OCI-LY3 (cell line): Measurements from ENCODE around the gene RPS3.

Experiments used
- H2AFZ ChIP-seq: fragments of 200-600, 300-600 bp; shearing (Covaris generic); 2 replicates; pipeline ENCODE4 v1.6.0; 2014; ENCODE audit warnings: antibody characterized with exemption, low read depth, low read length
- H3K27ac ChIP-seq: fragments of 200-600, 300-600 bp; sonication (generic); 2 replicates; pipeline ENCODE4 v1.5.1; 2014; ENCODE audit warnings: mild to moderate bottlenecking, low read length, moderate library complexity, mixed read lengths
- H3K27me3 ChIP-seq: fragments of 200-600, 300-600 bp; sonication (generic); 2 replicates; pipeline ENCODE4 v1.6.1; 2014; ENCODE audit warnings: low read depth, low read length, mixed read lengths
- H3K36me3 ChIP-seq: fragments of 200-600, 300-600 bp; sonication (generic); replicated peaks from 2 replicates; pipeline ENCODE3; 2014; ENCODE audit warnings: low read depth, low read length, mixed read lengths
- H3K4me1 ChIP-seq: fragments of 300-600, 200-600 bp; sonication (generic); 2 replicates; pipeline ENCODE4 v1.6.1; 2014; ENCODE audit warnings: low read length, mixed read lengths
- H3K4me2 ChIP-seq: fragments of 200-600, 300-600 bp; sonication (generic); 2 replicates; pipeline ENCODE4 v1.6.1; 2014; ENCODE audit warnings: low read length, mixed read lengths
- H3K4me3 ChIP-seq: fragments of 300-600, 200-600 bp; sonication (generic); 2 replicates; pipeline ENCODE4 v1.5.1; 2014; ENCODE audit warnings: antibody characterized with exemption, mild to moderate bottlenecking, low read length, moderate library complexity
- H3K79me2 ChIP-seq: fragments of 300-600, 200-600 bp; shearing (Covaris generic); 2 replicates; pipeline ENCODE4 v1.6.1; 2014; ENCODE audit warnings: mild to moderate bottlenecking, low read length, mixed read lengths
- H3K9ac ChIP-seq: fragments of 300-600, 200-600 bp; shearing (Covaris generic); 2 replicates; pipeline ENCODE4 v1.6.0; 2014; ENCODE audit warnings: mild to moderate bottlenecking, low read length, moderate library complexity
- H3K9me3 ChIP-seq: fragments of 200-600, 300-600 bp; shearing (Covaris generic); 2 replicates; pipeline ENCODE4 v1.6.1; 2014; ENCODE audit warnings: low read length, mixed read lengths; ENCODE audit not compliant: insufficient read depth
- H4K20me1 ChIP-seq: fragments of 200-600, 300-600 bp; sonication (generic); 2 replicates; pipeline ENCODE4 v1.6.1; 2016; ENCODE audit warnings: low read length, mixed read lengths; ENCODE audit not compliant: insufficient read depth
- CTCF ChIP-seq: fragments of 200-600, 300-600 bp; sonication (generic); IDR thresholded peaks from 2 replicates; pipeline ENCODE4 v1.5.1; 2014; ENCODE audit warnings: antibody characterized with exemption, low read length, low read depth
- EZH2phosphoT487 ChIP-seq: fragments of 200-600 bp; shearing (Covaris generic); IDR thresholded peaks from 2 replicates; pipeline ENCODE4 v1.6.1; 2018; ENCODE audit warnings: antibody characterized with exemption, mixed run types, low read depth

The RPS3 gene

GRCh38 chr11:75436806-75437205 lies 37.5 kb downstream of the RPS3 start:
- Histone ChIP-seq H3K4me1 (no peaks in the 10 kb centered on the region), H3K36me3 (no peaks in the 10 kb centered on the region), H3K4me3 (no peak overlapping the region), H3K27ac (no peak overlapping the region), H3K9me3 (no peaks in the 10 kb centered on the region), H3K79me2 (no peaks in the 10 kb centered on the region), H3K27me3 (peaks cover 24% of the 10 kb centered on the region), H3K9ac (no peak overlapping the region), H3K4me2 (no peak overlapping the region), H2AFZ (no peak overlapping the region), H4K20me1 (no peaks in the 10 kb centered on the region)
- no peak for TF ChIP-seq CTCF
- TF ChIP-seq EZH2phosphoT487, result no peak

GRCh38 chr11:75437966-75438659 lies 38.8 kb downstream of the RPS3 start:
- peaks cover 11% of the 10 kb centered on the region for H3K27me3 ChIP-seq
- H4K20me1 ChIP-seq, result no peaks in the 10 kb centered on the region
- H3K36me3 ChIP-seq, result no peaks in the 10 kb centered on the region
- H3K79me2 ChIP-seq, result no peaks in the 10 kb centered on the region
- no peak overlapping the region for H3K27ac ChIP-seq
- no peaks in the 10 kb centered on the region for H3K4me1 ChIP-seq
- H2AFZ ChIP-seq, result no peak overlapping the region
- H3K9me3 ChIP-seq, result no peaks in the 10 kb centered on the region
- H3K4me2 ChIP-seq, result no peak overlapping the region
- TF ChIP-seq EZH2phosphoT487, result no peak
- no peak for TF ChIP-seq CTCF
- no peak overlapping the region for H3K9ac ChIP-seq
- no peak overlapping the region for H3K4me3 ChIP-seq

- Histone ChIP-seq H3K4me1 (no peaks in the 10 kb centered on the region), H3K27ac (no peak overlapping the region), H3K4me2 (no peak overlapping the region), H4K20me1 (no peaks in the 10 kb centered on the region), H3K9me3 (no peaks in the 10 kb centered on the region), H3K36me3 (no peaks in the 10 kb centered on the region), H2AFZ (no peak overlapping the region), H3K4me3 (no peak overlapping the region), H3K9ac (no peak overlapping the region), H3K79me2 (no peaks in the 10 kb centered on the region), H3K27me3 (peaks cover 16% of the 10 kb centered on the region)
- TF ChIP-seq EZH2phosphoT487, result no peak
- TF ChIP-seq CTCF, result no peak
Measured at GRCh38 chr11:75439026-75439425, 39.7 kb downstream of the RPS3 start.

GRCh38 chr11:75439495-75440120 lies 40.3 kb downstream of the RPS3 start:
- no peak for TF ChIP-seq CTCF
- TF ChIP-seq EZH2phosphoT487, result no peak
- peaks cover 16% of the 10 kb centered on the region for H3K27me3 ChIP-seq
- no peaks in the 10 kb centered on the region for H4K20me1 ChIP-seq
- H3K4me1 ChIP-seq, result no peaks in the 10 kb centered on the region
- H3K36me3 ChIP-seq, result no peaks in the 10 kb centered on the region
- H3K9ac ChIP-seq, result no peak overlapping the region
- H3K4me3 ChIP-seq, result no peak overlapping the region
- no peaks in the 10 kb centered on the region for H3K9me3 ChIP-seq
- no peak overlapping the region for H3K4me2 ChIP-seq
- H3K79me2 ChIP-seq, result no peaks in the 10 kb centered on the region
- H3K27ac ChIP-seq, result no peak overlapping the region
- no peak overlapping the region for H2AFZ ChIP-seq
